Astrocyte of the spinal cord (primary cell): ENCODE measurements around the gene SLC22A2.

ENCODE experiments used
- DNase-seq: peaks from one replicate; pipeline ENCODE4 v3.0.0; 2011; ENCODE audit warnings: low read depth, low spot score
- H3K4me3 ChIP-seq: 2 replicates; pipeline ENCODE4 v1.5.1; 2011; ENCODE audit warnings: low read depth, mild to moderate bottlenecking, low read length, moderate library complexity
- CTCF ChIP-seq: IDR thresholded peaks from 2 replicates; pipeline ENCODE4 v1.5.1; 2012; ENCODE audit warnings: low read depth, mild to moderate bottlenecking, low read length, inconsistent platforms
- in situ Hi-C: cut with HindIII; loops from 2 replicates; pipeline ENCODE4 v1.10.0; 2017; ENCODE audit warnings: low sequenced_read_pairs

SLC22A2 gene

GRCh38 chr6:160226118-160226591 is 32.5 kb downstream of the SLC22A2 start:
- in situ Hi-C loops: no loop called here
- no peak for DNase-seq
- no peak for TF ChIP-seq CTCF
- H3K4me3 ChIP-seq: no peak overlapping the region

GRCh38 chr6:160224639-160225237 is 33.9 kb downstream of the SLC22A2 start:
- DNase-seq: no peak
- no peak overlapping the region for H3K4me3 ChIP-seq
- TF ChIP-seq CTCF: no peak
- in situ Hi-C loops: no loop called here

- no peak for DNase-seq
- in situ Hi-C loops: no loop called here
- H3K4me3 ChIP-seq: no peak overlapping the region
- TF ChIP-seq CTCF: no peak
These were observed 36.1 kb downstream of the SLC22A2 start for GRCh38 chr6:160222491-160222890.

GRCh38 chr6:160221918-160222317 is 36.7 kb downstream of the SLC22A2 start:
- in situ Hi-C loops: no loop called here
- no peak overlapping the region for H3K4me3 ChIP-seq
- no peak for TF ChIP-seq CTCF
- no peak for DNase-seq

- DNase-seq: no peak
- TF ChIP-seq CTCF: no peak
- H3K4me3 ChIP-seq: no peak overlapping the region
- in situ Hi-C loops: no loop called here
These were observed 37.2 kb downstream of the SLC22A2 start for GRCh38 chr6:160221423-160221822.

- in situ Hi-C loops: no loop called here
- no peak overlapping the region for H3K4me3 ChIP-seq
- no peak for DNase-seq
- TF ChIP-seq CTCF: no peak
These were observed 39.8 kb downstream of the SLC22A2 start for GRCh38 chr6:160218810-160219209.
